ENCODE measurements around the gene RRP36.
A peak's percentile ranks its signal among the peaks of the same experiment; 100 is the strongest.

The RRP36 gene

GRCh38 chr6:43006251-43006650 lies 15.2 kb upstream of the RRP36 start:
- in situ Hi-C loops (cut with HindIII; ENCODE audit: low sequenced_read_pairs), result no loop called here

GRCh38 chr6:43007126-43007525 lies 14.3 kb upstream of the RRP36 start:
- no peak overlapping the region for H3K4me3 ChIP-seq (ENCODE audit: low read depth, low read length)
- in situ Hi-C loops (cut with HindIII; ENCODE audit: low sequenced_read_pairs), result no loop called here
- no peak for DNase-seq (ENCODE audit: low read depth)
- no peak for TF ChIP-seq CTCF (IDR thresholded peaks at IDR 0.05; ENCODE audit: low read depth, low read length, missing control alignments)

More at GRCh38 chr6:43006251-43006650, 15.2 kb upstream of the RRP36 start:
- no peak overlapping the region for H3K4me3 ChIP-seq (ENCODE audit: low read depth, low read length)
- TF ChIP-seq CTCF (IDR thresholded peaks at IDR 0.05; ENCODE audit: low read depth, low read length, missing control alignments), result no peak
- no peak for DNase-seq (ENCODE audit: low read depth)

GRCh38 chr6:43009124-43009523 lies 12.3 kb upstream of the RRP36 start:
- H3K4me3 ChIP-seq (ENCODE audit: low read depth, low read length), result no peak overlapping the region
- peak; percentile 44 for TF ChIP-seq CTCF (IDR thresholded peaks at IDR 0.05; ENCODE audit: low read depth, low read length, missing control alignments)
- in situ Hi-C loops (cut with HindIII; ENCODE audit: low sequenced_read_pairs), result no loop called here
- DNase-seq (ENCODE audit: low read depth), result no peak

- DNase-seq (ENCODE audit: low read depth), result no peak
- in situ Hi-C loops (cut with HindIII; ENCODE audit: low sequenced_read_pairs), result no loop called here
- no peak for TF ChIP-seq CTCF (IDR thresholded peaks at IDR 0.05; ENCODE audit: low read depth, low read length, missing control alignments)
- no peak overlapping the region for H3K4me3 ChIP-seq (ENCODE audit: low read depth, low read length)
Measured at GRCh38 chr6:43011207-43011606, 10.2 kb upstream of the RRP36 start.

- no peak for DNase-seq (ENCODE audit: low read depth)
- H3K4me3 ChIP-seq (ENCODE audit: low read depth, low read length), result no peak overlapping the region
- in situ Hi-C loops (cut with HindIII; ENCODE audit: low sequenced_read_pairs), result no loop called here
- no peak for TF ChIP-seq CTCF (IDR thresholded peaks at IDR 0.05; ENCODE audit: low read depth, low read length, missing control alignments)
Measured at GRCh38 chr6:43012364-43012763, 9.1 kb upstream of the RRP36 start.

- no peak for DNase-seq (ENCODE audit: low read depth)
- in situ Hi-C loops (cut with HindIII; ENCODE audit: low sequenced_read_pairs), result no loop called here
- peak overlapping the region; percentile 78 for H3K4me3 ChIP-seq (ENCODE audit: low read depth, low read length)
- TF ChIP-seq CTCF (IDR thresholded peaks at IDR 0.05; ENCODE audit: low read depth, low read length, missing control alignments), result no peak
Measured at GRCh38 chr6:43013097-43013842, 8.2 kb upstream of the RRP36 start.
